Hepatocyte (in vitro differentiated cells): ENCODE measurements around the gene EFEMP2.

Source experiments
- CTCF ChIP-seq: fragments of 200-600 bp; sonication (generic); IDR thresholded peaks from 2 replicates; pipeline ENCODE4 v1.5.1; 2016; ENCODE audit warnings: antibody characterized with exemption, mild to moderate bottlenecking; ENCODE audit not compliant: poor library complexity
- EZH2 ChIP-seq: fragments of 200-600 bp; sonication (generic); IDR thresholded peaks from 2 replicates; pipeline ENCODE4 v1.6.1; 2016; ENCODE audit warnings: antibody characterized with exemption, mild to moderate bottlenecking, borderline replicate concordance

GRCh38 chr11:65859095-65859811 is 13.3 kb downstream of the EFEMP2 start:
- TF ChIP-seq EZH2: no peak
- TF ChIP-seq CTCF: peak; percentile 16
